NCI-H128 (cell line): ENCODE data around the gene GABPB2.
A peak's percentile ranks its signal among the peaks of the same experiment; 100 is the strongest.

Source experiments
- DNase-seq: peaks from one replicate; lab custom pipeline; 2025; ENCODE audit not compliant: unreplicated experiment; lab: John Stamatoyannopoulos, UW

GABPB2 gene

GRCh38 chr1:151131701-151132334, 61.3 kb downstream of the GABPB2 start:
- DNase-seq: no peak

GRCh38 chr1:151132335-151133017, 61.9 kb downstream of the GABPB2 start:
- DNase-seq: no peak

GRCh38 chr1:151133018-151133806, 62.7 kb downstream of the GABPB2 start:
- no peak for DNase-seq

GRCh38 chr1:151134396-151134795, 63.8 kb downstream of the GABPB2 start:
- DNase-seq: no peak

- DNase-seq: no peak
Observed at GRCh38 chr1:151134991-151135390, 64.4 kb downstream of the GABPB2 start.

- DNase-seq: no peak
Observed at GRCh38 chr1:151135433-151136385, 65.1 kb downstream of the GABPB2 start.

- DNase-seq: no peak
Observed at GRCh38 chr1:151137789-151138188, 67.2 kb downstream of the GABPB2 start.

GRCh38 chr1:151142411-151143056, 72.0 kb downstream of the GABPB2 start:
- no peak for DNase-seq

- DNase-seq: no peak
Observed at GRCh38 chr1:151143057-151143435, 72.5 kb downstream of the GABPB2 start.

- DNase-seq: no peak
Observed at GRCh38 chr1:151143986-151144385, 73.4 kb downstream of the GABPB2 start.

- no peak for DNase-seq
Observed at GRCh38 chr1:151144474-151145303, 74.1 kb downstream of the GABPB2 start.

GRCh38 chr1:151145304-151146071, 74.9 kb downstream of the GABPB2 start:
- no peak for DNase-seq

- DNase-seq: no peak
Observed at GRCh38 chr1:151146072-151146411, 75.5 kb downstream of the GABPB2 start.

- peak; percentile 75 for DNase-seq
Observed at GRCh38 chr1:151146412-151147131, 76.0 kb downstream of the GABPB2 start, which contains the start of gene SEMA6C. SEMA6C (minus strand) TSS chr1:151146631; CDS start chr1:151142621, 4,010 bp downstream.

GRCh38 chr1:151147132-151147503, 76.6 kb downstream of the GABPB2 start:
- DNase-seq: no peak

GRCh38 chr1:151147665-151148064, 77.1 kb downstream of the GABPB2 start:
- DNase-seq: no peak

- no peak for DNase-seq
Observed at GRCh38 chr1:151156515-151156819, 85.9 kb downstream of the GABPB2 start, which contains the start of gene TNFAIP8L2. TNFAIP8L2 (plus strand) TSS chr1:151156649; CDS start chr1:151158698, 2,049 bp downstream.

GRCh38 chr1:151157067-151157531, 86.5 kb downstream of the GABPB2 start:
- DNase-seq: no peak
